Iris pigment epithelial cell (primary cell): ENCODE results near the gene COLEC11.
"Not testable (repeated sequence)": the region's sequence is repeated elsewhere in the genome, so short reads cannot be mapped to it uniquely, and the experiment has no call there.

Experiments used
- DNase-seq: peaks from one replicate; pipeline ENCODE4 v3.0.0-alpha.2; 2011; ENCODE audit warnings: low read depth

The COLEC11 gene

DNA sequence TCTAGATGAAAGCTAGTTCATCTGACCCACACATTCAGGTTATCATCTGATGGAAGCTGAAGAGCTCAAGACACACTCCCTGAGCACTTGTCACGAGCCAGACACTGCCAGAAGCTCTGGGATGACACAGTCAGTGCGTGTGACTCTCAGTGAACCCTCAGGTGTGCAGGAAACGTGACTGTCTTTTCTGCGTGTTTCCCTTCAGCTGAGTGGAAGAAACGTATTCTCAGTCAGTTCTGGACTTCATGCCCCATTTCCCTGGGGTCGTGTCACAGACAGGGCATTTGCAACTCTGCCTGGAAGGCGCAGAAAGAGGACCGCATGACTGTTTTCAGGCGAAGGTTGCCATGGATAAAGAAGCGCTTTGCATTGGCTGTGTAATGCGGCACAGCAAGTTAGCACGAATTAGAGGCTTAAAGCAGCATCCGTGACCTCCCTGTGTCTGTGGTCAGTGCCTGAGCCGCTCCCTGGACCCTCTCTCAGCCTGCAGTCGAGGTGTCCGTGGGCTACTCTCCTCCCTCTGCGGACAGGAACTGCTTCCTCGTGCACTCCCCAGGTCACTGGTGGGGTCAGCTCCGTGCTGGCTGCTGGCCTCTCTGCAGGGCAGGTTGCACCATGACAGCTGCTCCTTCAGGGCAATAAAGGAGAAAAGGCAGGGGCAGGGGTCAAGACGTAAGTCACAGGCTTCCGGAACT, 59.8 kb downstream of the COLEC11 start:
- no peak for DNase-seq

DNA sequence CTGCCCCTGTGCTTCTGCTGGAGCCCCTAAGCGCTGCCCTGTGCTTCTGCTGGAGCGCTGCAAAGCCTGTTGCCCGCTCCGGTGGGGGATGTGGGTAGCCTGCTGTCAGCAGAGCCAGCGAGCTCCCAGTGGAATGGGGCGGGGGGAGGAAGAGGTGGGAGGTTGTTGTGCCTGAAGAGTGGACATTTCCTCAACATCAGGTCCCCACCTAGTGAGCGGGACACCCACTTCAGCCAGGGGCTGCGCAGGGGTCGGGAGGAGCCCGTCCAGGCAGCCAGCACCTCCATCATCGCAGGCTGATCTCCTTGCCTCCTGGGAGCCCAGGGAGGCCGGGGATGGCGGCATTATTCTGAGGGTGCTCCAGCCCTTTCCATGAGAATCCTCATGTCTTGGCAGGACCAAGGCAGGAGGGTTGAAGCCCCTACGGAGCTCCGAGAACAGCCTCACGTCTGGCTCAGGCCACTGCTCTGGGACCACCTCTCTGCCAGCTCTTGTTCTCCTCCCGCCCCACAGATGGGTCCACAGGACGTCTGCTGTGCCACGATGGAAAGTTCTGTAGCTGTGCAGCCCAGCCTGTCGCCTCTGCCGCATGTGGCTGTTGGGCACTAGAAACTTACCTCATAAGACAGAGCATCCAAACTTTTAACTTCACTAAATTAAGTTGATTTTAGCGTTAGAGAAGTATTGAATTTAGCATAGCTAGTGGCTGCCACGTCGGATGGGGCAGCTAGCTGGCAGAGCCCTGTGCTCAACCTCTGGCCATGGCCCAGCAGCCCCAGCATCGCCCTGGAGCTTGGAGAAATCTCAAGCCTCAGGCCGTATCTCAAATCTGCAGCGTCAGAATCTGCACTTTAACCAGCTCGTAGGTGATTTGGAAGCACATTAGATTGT, 61.2 kb downstream of the COLEC11 start:
- no peak for DNase-seq

DNA sequence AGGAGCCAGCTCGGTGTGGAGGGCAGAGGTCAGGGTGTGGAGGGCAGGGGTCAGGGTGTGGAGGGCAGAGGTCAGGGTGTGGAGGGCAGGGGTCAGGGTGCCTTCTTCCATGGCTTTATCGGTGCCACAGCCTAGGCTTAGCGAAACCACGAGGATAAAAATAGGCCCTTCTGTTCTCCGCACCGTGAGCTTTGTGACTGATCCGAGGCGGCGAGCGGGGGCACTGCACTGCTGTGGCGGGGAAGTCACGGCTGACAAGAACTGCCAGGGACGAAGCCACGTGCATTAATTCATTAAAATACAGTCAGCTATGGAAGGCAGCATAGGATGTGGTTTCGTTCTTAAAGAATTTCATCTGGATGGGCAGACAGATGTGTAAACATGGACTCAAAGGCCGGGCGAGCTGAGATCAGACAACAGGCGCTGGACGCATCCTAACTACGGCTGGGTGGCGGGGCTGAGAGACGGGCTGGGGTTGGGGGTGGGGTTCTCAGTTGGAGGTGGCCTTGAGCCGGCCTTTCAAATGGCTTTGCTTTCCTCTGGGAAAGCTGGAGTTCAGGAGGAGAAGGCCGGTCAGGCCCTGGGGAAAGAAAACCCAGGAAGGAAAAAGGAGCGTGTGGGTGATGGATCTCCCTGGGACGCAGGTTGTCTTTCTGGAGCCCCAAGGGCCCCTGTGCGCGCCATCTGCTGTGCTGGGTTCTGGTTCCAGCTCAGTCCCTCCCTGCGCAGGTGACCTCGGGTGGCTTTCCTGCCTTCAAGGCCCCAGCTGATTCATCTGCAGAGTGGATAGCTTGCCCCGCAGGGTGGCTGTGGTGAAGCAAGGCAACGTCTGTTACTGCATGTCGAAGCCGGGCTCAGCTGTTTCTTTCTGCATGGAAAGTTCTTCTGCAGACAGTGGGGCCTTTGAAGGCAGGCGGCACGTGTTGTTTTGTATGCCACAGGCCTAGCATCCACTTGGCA, 62.1 kb downstream of the COLEC11 start:
- no peak for DNase-seq

DNA sequence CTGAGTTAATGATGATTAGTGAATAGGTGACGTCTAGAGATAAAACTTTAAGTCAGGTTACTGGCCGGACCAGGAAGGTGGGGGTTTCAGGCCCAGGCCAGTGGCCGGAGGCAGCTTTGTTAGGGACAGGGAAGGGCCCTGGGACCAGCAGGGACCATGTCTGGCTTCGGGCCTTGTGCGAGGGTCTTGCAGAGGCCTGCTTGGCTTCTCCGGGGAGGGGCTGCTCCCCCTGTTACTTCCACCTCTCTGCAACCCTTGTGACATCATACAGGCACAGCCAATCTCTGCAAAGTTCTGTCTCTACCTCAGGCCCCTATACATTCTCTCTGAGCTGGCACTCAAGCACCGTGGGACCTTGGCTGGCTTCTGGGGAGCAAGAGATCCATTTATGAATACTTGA, 63.0 kb downstream of the COLEC11 start, which contains the start of gene ALLC:
Gene ALLC, plus strand, starts transcription at position 320 of the 400 bp plus-strand sequence. CDS start 12,958 bp downstream, outside the sequence.
- no peak for DNase-seq

DNA sequence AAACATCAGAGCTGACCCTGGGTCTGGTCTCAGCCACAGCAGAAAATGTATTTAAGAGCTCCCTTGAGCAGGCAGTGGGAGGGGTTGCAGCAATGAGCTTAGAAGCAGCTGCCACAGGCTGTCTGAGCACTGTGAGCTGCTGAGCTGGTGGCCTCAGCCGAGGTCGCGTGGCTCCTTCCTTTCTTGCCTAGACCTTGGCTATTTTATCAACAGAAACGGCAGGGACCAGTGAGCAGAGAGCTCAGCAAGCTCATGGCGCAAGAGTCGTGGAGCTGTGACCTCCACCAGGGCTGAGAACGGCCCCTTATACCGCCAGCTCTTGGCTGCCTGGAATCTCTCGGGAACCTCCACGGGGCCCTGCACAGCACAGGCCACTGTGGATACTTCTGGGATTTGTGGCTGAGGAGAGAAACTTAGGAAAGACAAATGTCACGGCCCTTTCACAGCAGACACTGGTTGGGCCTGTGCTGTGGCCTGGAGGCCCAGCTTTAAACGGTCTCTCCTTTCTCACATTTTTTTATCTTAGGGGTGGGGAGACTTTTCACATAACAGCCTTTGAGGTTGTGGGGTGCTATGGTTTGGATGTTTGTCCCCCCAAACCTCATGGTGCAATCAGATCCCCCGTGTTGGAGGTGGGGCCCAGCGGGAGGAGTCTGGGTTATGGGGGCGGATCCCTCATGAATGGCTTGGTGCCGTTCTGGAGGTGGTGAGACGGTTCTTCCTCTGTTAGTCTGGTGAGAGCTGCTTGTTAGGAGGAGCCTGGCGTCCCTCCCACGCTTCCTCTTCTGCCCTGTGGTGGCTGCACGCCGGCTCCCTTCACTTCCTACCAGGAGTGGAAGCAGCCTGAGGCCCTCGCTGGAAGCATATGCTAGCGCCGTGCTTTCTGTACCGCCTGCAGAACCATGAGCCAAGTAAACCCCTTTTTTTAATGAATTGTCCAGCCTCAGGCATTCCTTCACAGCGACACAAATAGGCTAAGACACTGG, 64.8 kb downstream of the COLEC11 start:
- no peak for DNase-seq

DNA sequence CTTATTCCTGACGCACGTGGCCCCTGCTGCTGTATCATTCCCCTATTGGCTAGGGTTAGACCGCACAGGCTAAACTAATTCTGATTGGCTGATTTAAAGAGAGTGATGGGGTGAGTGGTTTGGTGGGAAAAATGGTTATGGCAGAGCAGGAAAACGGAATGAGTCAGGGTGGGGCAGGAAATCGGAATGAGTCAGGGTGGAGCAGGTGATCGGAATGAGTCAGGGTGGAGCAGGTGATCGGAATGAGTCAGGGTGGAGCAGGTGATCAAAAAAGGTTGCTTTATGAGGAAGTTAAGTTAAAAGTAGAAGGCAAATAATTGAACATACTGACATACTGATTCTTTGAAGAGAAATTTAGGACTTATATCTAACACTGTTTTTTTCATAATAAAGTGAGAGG, 65.7 kb downstream of the COLEC11 start:
- DNase-seq = not testable (repeated sequence)

DNA sequence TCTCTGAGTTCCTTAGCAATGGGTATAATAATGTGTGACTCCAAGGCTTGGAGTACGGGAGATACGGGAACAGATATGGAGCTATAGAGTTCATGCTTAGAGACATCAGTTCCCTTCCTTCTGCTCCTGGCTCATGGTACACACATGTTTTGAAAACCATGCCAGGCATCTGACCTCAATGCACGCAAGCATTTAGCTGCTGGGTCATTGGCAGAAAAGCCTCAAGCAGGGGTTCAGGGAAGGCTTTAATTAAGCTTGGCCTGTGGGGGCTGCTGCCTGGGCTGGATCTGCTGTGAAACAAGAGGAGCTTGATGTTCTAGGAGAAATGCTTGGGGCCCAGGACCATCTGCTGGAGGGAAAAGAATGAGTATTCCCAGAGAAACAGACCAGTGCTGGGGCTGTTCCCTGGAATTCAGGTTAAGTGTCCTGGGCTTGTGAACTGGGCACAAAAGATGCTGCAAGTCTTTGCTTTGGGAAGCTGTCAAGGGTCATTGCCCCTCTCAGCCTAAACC, 66.3 kb downstream of the COLEC11 start:
- DNase-seq = no peak

DNA sequence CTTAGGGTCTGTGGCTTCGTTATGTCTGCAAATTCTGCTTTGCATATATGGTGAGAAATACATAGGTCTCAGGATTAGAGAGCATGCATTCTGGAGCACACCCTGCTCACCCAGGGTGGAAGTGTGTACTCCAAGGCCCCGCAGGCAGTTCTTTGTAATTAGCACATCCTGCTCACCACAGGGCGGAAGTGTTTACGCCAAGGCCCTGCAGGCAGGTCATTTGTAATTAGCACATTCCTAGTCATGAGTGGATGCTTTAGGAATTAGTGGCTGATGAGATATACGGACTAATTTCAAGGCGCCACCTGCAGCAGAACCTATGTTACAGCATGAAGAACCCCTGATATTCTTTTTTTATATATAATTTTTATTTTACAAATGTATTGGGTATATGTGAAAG, 67.3 kb downstream of the COLEC11 start:
- DNase-seq = no peak

DNA sequence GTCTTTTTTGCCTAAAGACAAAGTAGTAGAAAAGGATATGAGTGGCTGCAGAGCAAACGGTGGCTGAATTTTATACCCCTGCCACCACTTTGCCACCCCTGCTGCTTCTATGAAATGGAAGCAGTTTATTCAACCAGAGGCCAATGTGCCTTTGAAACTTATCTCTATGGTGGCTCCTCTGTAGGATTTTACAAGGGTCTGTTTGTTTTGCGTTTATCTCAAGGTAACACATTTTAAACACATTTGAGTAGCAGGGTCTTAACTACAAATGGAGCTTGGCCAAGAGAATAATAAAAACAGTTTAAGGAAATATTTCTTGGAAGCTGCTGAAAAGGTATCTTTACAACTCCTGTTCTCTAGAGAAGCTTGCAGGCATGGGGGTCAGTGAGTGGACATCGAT, 69.2 kb downstream of the COLEC11 start:
- no peak for DNase-seq

DNA sequence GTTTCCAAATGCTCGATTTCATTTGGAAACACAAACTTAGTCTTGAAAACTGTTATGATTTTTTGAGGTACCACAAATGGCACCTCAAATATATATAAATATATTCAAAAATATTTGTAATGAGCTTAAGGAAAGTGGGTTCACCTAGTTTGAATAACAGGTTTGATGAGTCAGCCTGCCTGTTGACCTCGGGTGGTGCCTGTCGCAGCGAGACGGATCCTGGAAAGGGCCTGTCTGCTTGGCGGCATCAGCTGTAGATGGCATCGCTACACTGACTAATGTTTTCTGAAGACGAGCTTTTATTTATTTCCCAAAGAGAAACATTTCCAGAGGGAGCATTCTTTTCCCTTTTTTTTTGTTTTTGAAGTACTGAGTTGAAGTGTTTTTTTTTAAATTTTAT, 70.0 kb downstream of the COLEC11 start:
- DNase-seq = no peak

DNA sequence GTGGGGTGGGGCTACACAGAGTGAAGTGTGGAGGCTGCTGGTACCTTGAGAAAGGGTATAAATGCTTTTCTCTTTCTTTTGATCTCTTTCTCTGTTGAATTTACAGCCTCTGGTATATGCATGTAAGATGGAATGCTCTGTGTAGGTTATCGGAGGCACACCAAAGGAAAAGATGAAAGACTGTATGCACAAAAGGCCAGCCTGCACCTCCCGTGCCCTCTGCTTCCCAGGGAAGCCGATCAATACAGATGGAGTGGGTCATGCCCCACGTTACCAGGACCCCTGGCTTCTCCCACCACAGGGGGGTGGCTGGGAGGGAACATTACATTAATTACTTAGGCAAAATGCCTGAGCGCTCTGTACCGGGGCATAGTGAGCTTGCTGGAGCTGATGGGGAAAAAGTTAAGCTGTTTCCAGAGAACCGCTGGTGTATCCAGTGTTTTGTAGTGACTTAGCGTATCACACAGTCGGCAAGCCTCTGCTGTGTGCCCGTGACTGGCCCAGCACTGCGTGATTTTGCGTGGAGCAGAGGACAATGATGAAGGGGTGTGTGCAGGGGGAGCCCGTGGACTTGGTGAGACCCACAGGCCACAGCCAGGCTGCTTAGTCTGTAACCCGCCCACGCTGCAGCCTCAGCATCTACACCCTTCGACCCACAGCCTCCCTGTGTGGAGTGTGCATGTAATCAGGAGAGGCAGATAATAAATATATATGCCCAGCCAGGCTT, 71.1 kb downstream of the COLEC11 start:
- DNase-seq = no peak

DNA sequence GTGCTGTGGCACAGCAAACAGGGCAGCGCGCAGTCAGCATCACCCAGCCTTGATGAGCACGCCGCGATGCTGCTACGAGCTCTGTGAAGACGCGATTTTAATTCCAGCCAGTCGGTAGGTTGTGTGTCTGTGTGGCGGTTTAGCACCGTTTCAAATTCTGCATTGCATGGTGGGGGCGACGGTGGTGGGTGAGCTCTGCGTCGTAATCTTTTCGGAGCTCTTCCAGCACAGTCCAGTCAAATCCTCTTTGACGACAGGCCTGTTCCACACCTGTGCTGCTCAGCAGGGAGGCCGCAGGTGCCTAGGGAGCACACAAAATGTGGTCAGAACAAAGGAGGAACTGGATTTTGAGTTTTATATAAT, 71.7 kb downstream of the COLEC11 start:
- no peak for DNase-seq

DNA sequence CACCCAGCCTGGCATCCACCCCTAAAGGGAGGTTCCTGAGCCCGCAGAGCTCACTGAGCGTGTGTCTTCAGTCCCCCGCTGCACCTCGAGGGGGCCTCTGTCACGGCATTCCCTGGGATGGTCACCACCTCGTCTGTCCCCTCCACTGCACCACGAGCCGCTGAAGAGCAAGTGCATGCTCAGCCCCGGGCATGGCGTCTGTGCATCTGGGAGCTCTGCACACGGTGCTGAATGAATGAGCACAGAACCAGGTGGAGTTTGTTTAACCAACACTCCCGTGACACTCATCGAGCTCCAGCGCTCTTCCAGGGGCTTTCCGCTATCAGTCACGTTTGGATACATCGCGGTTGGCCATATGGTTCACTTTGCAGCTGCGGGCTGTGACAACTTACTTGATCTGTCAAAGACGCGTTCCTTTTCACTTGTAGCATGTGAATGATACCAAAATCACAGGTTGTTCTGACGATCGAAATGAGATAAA, 72.3 kb downstream of the COLEC11 start:
- DNase-seq = no peak

DNA sequence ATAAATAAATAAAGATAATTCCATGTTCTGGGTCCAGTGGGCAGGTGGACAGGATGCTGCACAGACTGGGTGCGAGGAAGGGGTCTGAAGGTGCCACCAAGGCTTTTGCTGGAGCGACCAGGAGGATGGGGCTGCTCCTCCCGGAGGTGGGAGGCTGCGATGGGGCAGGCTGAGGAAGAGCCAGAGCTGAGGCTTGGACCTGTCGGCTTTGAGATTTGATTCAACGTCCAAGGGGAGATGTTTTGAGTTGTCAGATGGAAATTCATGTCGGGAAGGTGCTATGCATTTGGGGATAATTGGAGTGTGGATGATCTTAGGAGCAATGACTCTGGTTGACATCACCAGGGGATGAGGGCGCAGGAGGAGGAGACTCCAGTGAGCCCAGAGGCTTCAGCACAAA, 74.7 kb downstream of the COLEC11 start:
- no peak for DNase-seq

DNA sequence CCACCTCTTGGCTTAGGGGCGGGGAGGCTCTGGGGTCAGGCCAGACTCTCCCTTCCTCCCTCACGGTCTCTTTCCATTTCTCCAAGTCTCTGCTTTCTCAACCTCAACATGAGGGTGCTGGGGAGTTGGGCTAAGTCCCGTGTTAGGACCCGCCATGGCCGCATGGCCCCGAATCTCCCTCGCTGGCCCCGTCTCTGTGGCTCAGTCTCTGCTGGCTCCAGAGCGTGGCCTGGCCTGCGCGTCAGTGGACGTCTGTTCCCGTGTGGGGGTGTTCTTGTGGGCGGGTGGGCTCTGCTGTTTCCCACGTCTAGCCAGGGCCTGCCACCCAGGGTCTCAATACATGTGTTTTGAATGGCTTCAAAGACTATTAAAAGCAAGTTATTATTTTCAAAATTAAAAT, 75.5 kb downstream of the COLEC11 start:
- DNase-seq = no peak

DNA sequence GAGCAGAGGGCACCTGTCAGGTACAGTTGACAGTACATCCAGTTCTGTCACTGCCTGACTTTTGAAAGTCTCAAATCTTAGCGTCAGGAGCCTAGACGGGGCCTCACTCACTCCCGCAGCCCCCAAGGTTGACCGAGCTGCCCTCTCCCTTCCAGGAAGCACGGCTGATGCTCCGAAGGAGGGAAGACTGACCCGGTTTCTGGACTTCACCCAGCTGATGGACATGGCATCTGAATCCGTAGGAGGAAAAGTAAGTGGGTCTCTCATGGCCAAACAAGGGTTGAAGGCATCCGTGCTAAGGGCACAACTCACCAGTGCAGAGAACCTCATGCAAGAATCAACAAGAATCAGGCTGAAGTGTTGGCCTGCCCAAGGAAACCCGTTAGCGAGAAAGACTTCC, 76.0 kb downstream of the COLEC11 start:
- no peak for DNase-seq

DNA sequence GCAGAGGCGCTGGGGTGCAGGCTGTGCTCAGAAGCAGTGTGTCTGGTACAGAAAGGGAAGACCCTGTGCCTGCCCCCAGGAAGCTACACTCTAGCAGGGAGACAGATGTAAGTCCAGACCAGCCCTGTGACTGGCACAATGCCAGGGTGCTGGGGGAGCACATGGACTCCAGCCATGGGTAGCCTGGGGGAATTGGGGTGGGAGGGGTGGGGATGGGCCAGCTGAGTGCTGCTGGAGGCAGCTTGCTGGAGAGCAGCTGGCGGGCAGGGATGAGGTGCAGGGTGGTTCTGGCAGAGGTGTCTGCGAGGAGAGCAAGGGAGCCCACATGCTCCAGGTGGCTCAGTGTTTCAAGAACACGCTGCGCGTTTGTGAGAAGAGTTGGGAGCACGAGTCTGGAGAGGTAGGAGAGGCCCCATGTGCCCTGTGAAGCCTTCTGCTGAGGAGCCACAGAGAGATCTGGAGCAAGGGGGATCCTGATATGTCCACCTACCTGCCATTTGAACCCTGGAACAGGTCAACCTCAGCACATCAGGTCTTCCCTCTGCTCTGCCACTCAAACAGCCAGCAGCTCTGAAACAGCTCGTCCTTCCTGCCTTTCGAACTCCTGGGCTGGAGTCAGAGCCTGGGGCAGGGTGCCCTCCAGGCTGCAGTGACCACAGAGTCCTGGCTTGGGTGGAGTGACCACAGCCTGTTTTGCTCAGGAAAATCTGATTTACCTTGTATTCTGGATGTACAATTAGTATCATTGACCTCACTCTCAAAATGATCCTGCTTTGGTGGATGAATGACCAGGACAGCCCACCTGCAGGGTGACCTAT, 78.2 kb downstream of the COLEC11 start:
- no peak for DNase-seq

DNA sequence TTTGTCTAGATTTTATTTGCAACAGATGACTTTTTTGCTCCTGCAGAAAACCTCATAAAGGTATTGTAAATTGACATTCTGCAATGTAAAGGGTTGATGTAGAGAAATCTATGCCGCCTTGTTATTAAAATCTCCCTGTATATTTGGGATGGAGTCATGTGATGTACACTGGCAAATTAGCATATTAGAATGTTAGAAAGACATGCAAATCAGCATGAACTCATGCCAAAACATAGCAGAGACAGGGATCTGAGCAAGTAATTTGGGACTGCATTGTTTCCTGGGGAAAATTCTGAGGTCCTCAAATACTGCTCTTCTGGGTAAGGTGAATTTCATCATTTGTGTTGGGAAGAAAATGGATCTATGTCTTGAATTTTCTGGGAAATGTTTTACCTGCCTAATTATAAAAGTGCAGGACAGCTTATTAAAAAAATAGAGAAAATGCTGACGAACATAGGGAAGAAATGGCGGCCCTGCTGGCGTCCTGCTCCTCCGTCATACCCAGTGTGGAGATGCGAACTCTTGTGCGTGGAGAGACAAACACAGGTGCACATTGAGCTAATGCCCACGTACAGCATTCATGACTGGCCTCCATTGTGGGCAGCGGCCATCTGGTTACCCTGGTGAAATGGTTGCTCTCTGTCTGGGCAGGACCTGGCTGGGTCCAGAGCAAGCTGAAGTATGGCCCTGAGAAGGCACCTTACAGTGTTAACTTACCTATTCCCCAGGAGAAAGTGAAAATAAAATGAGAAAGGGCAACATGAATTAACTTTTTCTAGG, 79.3 kb downstream of the COLEC11 start:
- DNase-seq = no peak
